ENCODE measurements around the gene BCS1L. TPM values are rescaled to one million over a fixed set of nuclear protein-coding genes. Genes with fewer than 3 reads are reported as not detected.

The BCS1L gene
- total and polyA plus RNA-seq, 2 experiments from 2014 or later = 30.9 to 39.9 TPM

GRCh38 chr2:218664653-218665052, 5.2 kb downstream of the BCS1L start:
- no peak overlapping the region for H3K27ac ChIP-seq
- no peaks in the 10 kb centered on the region for H3K9me3 ChIP-seq (ENCODE audit: low read depth)
- TF ChIP-seq EZH2phosphoT487 (IDR thresholded peaks at IDR 0.05; ENCODE audit: insufficient read depth, low read depth) (no peak), EZH2 (IDR thresholded peaks at IDR 0.05; ENCODE audit: insufficient read depth, poor library complexity, severe bottlenecking) (no peak)
- H4K20me1 ChIP-seq (ENCODE audit: insufficient read depth) = 0 out of 2 replicates have a peak, but pooled peaks cover 5% of the 10 kb centered on the region
- WGBS, 2 experiments (ENCODE audit: low coverage in 1 of 2, low lambda C conversion rate in 2 of 2, missing lambda C conversion rate in 2 of 2) = 99 to 100% methylated on average over 7 of the region's 7 CpGs
- no peak overlapping the region for H3K4me3 ChIP-seq
- no peak overlapping the region for H3K9ac ChIP-seq
- H3K27me3 ChIP-seq (replicated peaks; ENCODE audit: insufficient read depth) = no peaks in the 10 kb centered on the region
- peaks cover 17% of the 10 kb centered on the region; the same call in 1 of the 2 replicates for H3F3A ChIP-seq (ENCODE audit: insufficient read depth)
- H3K79me2 ChIP-seq (ENCODE audit: insufficient read depth) = peaks cover 34% of the 10 kb centered on the region
- peaks cover 4% of the 10 kb centered on the region; the same call in 1 of the 2 replicates for H3K4me1 ChIP-seq (ENCODE audit: insufficient read depth)
- H3K36me3 ChIP-seq (ENCODE audit: low read depth) = peaks cover 18% of the 10 kb centered on the region
- H3K9me2 ChIP-seq (ENCODE audit: insufficient read depth) = no peaks in the 10 kb centered on the region
- H2AFZ ChIP-seq = no peak overlapping the region
- DNase-seq = no peak
- no peak overlapping the region for H3K4me2 ChIP-seq (ENCODE audit: unreplicated experiment)
- in situ Hi-C loops (cut with MboI) = no loop called here

GRCh38 chr2:218671097-218671653, 11.7 kb downstream of the BCS1L start:
- H3K36me3 ChIP-seq (ENCODE audit: low read depth) = peaks cover 15% of the 10 kb centered on the region
- 38 to 40% methylated on average over 12 of the region's 12 CpGs for WGBS, 2 experiments (ENCODE audit: low coverage in 1 of 2, low lambda C conversion rate in 2 of 2, missing lambda C conversion rate in 2 of 2)
- no peaks in the 10 kb centered on the region for H3K27me3 ChIP-seq (replicated peaks; ENCODE audit: insufficient read depth)
- peaks cover 8% of the 10 kb centered on the region for H3K4me1 ChIP-seq (ENCODE audit: insufficient read depth)
- in situ Hi-C loops (cut with MboI) = no loop called here
- peak overlapping the region; percentile 92 for H3K4me3 ChIP-seq
- H3K4me2 ChIP-seq (ENCODE audit: unreplicated experiment) = peak overlapping the region; percentile 84
- H2AFZ ChIP-seq = peak overlapping the region; percentile 91
- no peaks in the 10 kb centered on the region for H3K9me3 ChIP-seq (ENCODE audit: low read depth)
- peaks cover 57% of the 10 kb centered on the region for H3K79me2 ChIP-seq (ENCODE audit: insufficient read depth)
- 0 out of 2 replicates have a peak, but pooled peaks cover 5% of the 10 kb centered on the region for H4K20me1 ChIP-seq (ENCODE audit: insufficient read depth)
- H3K9me2 ChIP-seq (ENCODE audit: insufficient read depth) = no peaks in the 10 kb centered on the region
- peak overlapping the region; percentile 87 for H3K9ac ChIP-seq
- TF ChIP-seq EZH2phosphoT487 (IDR thresholded peaks at IDR 0.05; ENCODE audit: insufficient read depth, low read depth) = no peak
- TF ChIP-seq EZH2 (IDR thresholded peaks at IDR 0.05; ENCODE audit: insufficient read depth, poor library complexity, severe bottlenecking) = no peak
- peaks cover 15% of the 10 kb centered on the region for H3F3A ChIP-seq (ENCODE audit: insufficient read depth)
- peak; percentile 75 for DNase-seq
- peak overlapping the region; percentile 81 for H3K27ac ChIP-seq

- peaks cover 15% of the 10 kb centered on the region for H3F3A ChIP-seq (ENCODE audit: insufficient read depth)
- peak within 1 kb of the TSS; percentile 84 for H3K4me2 ChIP-seq (ENCODE audit: unreplicated experiment)
- H3K9ac ChIP-seq = peak within 1 kb of the TSS; percentile 87
- H3K27me3 ChIP-seq (replicated peaks; ENCODE audit: insufficient read depth) = no peaks in the 10 kb centered on the region
- TF ChIP-seq EZH2 (IDR thresholded peaks at IDR 0.05; ENCODE audit: insufficient read depth, poor library complexity, severe bottlenecking) (no peak), EZH2phosphoT487 (IDR thresholded peaks at IDR 0.05; ENCODE audit: insufficient read depth, low read depth) (no peak)
- H3K79me2 ChIP-seq (ENCODE audit: insufficient read depth) = peaks cover 57% of the 10 kb centered on the region
- 0 to 1% methylated on average over 48 to 49 of the region's 49 CpGs for WGBS, 2 experiments (ENCODE audit: low coverage in 1 of 2, low lambda C conversion rate in 2 of 2, missing lambda C conversion rate in 2 of 2)
- H3K9me2 ChIP-seq (ENCODE audit: insufficient read depth) = no peaks in the 10 kb centered on the region
- H2AFZ ChIP-seq = peak within 1 kb of the TSS; percentile 91
- peak; percentile 96 for DNase-seq
- peaks cover 8% of the 10 kb centered on the region for H3K36me3 ChIP-seq (ENCODE audit: low read depth)
- peak within 1 kb of the TSS; percentile 81 for H3K27ac ChIP-seq
- in situ Hi-C loops (cut with MboI) = no loop called here
- peaks cover 8% of the 10 kb centered on the region for H3K4me1 ChIP-seq (ENCODE audit: insufficient read depth)
- peak within 1 kb of the TSS; percentile 92 for H3K4me3 ChIP-seq
- H4K20me1 ChIP-seq (ENCODE audit: insufficient read depth) = 0 out of 2 replicates have a peak, but pooled peaks cover 5% of the 10 kb centered on the region
- no peaks in the 10 kb centered on the region for H3K9me3 ChIP-seq (ENCODE audit: low read depth)
Observed at GRCh38 chr2:218671654-218672566, 12.4 kb downstream of the BCS1L start, which contains the start of the genes RNF25 and STK36. Gene RNF25 (minus strand): TSS chr2:218672002. CDS start chr2:218671970, 32 bp downstream. Gene STK36 (plus strand): TSS chr2:218672086. CDS start chr2:218672830, 744 bp downstream.

DNA sequence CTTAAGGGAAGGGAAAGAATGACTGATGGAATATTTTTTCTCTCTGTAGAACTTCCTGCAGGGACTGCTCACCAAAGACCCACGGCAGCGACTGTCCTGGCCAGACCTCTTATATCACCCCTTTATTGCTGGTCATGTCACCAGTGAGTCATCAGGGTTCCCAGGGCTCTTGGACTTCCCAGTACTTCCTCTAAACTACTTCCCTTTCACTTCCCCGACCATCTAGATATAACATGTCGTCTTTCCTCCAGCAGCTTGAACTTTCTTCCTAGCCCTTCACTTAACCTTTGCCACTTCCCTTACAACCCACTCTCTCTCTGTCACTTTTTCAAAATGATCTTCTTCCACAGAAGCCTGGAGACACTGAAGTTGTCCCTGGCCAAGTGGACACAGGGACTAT, 19.6 kb downstream of the BCS1L start:
- Histone ChIP-seq H3K79me2 (ENCODE audit: insufficient read depth) (no peaks in the 10 kb centered on the region), H3K9me2 (ENCODE audit: insufficient read depth) (no peaks in the 10 kb centered on the region), H3K4me3 (no peak overlapping the region), H3K4me1 (ENCODE audit: insufficient read depth) (no peaks in the 10 kb centered on the region), H2AFZ (no peak overlapping the region), H3K9me3 (ENCODE audit: low read depth) (no peaks in the 10 kb centered on the region), H4K20me1 (ENCODE audit: insufficient read depth) (no peaks in the 10 kb centered on the region), H3K9ac (no peak overlapping the region), H3K27me3 (replicated peaks; ENCODE audit: insufficient read depth) (no peaks in the 10 kb centered on the region), H3K27ac (no peak overlapping the region), H3K4me2 (ENCODE audit: unreplicated experiment) (no peak overlapping the region), H3K36me3 (ENCODE audit: low read depth) (peaks cover 13% of the 10 kb centered on the region; the same call in 1 of the 2 replicates), H3F3A (ENCODE audit: insufficient read depth) (no peaks in the 10 kb centered on the region)
- TF ChIP-seq EZH2phosphoT487 (IDR thresholded peaks at IDR 0.05; ENCODE audit: insufficient read depth, low read depth) (no peak), EZH2 (IDR thresholded peaks at IDR 0.05; ENCODE audit: insufficient read depth, poor library complexity, severe bottlenecking) (no peak)
- in situ Hi-C loops (cut with MboI) = no loop called here
- WGBS, 2 experiments (ENCODE audit: low coverage in 1 of 2, low lambda C conversion rate in 2 of 2, missing lambda C conversion rate in 2 of 2) = 61 to 65% methylated on average over 4 of the region's 4 CpGs
- DNase-seq = peak; percentile 54
